GM23248 (cell line): ENCODE results near the gene SLC29A4.

Source experiments
- EZH2 ChIP-seq: fragments of 200-600 bp; sonication (generic); IDR thresholded peaks from 2 replicates; pipeline ENCODE4 v1.6.1; 2018; ENCODE audit warnings: antibody characterized with exemption, mild to moderate bottlenecking; ENCODE audit not compliant: insufficient read depth, poor library complexity, severe bottlenecking
- EZH2phosphoT487 ChIP-seq: fragments of 200-600 bp; sonication (generic); IDR thresholded peaks from 2 replicates; pipeline ENCODE4 v1.6.1; 2018; ENCODE audit warnings: antibody characterized with exemption, moderate library complexity, mild to moderate bottlenecking, low read depth; ENCODE audit not compliant: insufficient read depth

DNA sequence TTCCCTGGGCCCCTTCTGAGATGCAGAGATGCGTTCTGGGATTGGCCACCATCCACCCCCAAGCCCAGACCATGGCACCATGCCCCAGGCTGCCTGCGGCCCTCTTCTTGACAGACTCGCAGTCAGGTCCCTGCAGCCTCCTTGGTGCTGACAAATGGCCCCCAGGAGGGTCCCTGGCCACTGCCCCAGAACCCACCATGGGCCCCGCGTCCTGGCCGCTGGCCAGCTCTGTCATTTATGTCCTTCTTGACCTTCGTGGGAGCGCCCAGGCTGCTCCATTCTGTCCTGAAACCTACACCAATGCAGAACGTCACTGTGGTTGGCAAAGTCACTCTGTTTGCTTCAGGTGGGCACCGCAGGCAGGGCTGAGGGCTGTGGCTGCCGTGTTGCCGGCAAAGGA, 39.5 kb upstream of the SLC29A4 start:
- no peak for TF ChIP-seq EZH2
- no peak for TF ChIP-seq EZH2phosphoT487
